SH-SY5Y (cell line): Measurements from ENCODE around the gene ARL16.

Experiments
- GATA2 ChIP-seq: IDR thresholded peaks from 2 replicates; pipeline ENCODE4 v1.6.1; 2011; ENCODE audit warnings: mild to moderate bottlenecking, low read depth, low read length
- GATA3 ChIP-seq: IDR thresholded peaks from 2 replicates; pipeline ENCODE4 v1.6.1; 2011; ENCODE audit warnings: low read depth, mild to moderate bottlenecking, low read length, moderate library complexity

DNA sequence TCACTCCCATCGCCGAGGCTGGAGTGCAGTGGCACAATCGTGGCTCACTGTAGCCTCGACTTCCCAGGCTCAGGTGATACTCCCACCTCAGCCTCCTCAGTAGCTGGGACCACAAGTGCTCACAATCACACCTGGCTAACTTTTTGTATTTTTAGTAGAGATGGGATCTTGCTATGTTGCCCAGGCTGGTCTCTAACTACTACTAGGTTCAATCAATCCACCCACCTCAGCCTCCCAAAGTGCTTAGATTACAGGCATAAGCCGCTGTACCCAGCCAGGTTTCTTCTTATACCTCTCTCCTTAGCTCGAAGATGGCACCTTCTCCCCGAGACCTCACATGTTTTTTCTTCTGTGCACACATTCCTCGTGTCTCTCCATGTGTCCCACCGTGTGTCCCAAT lies 43.6 kb downstream of the ARL16 start:
- TF ChIP-seq GATA3, result no peak
- TF ChIP-seq GATA2, result no peak
